HG03520 (cell line): ENCODE measurements around the gene CLP1.

Experiments used
- ATAC-seq: cut with Tn5 transposase; IDR thresholded peaks from one replicate; pipeline ENCODE4 v1.9.1; 2021; ENCODE audit warnings: mild to moderate bottlenecking, moderate library complexity; ENCODE audit not compliant: unreplicated experiment

Gene CLP1

DNA sequence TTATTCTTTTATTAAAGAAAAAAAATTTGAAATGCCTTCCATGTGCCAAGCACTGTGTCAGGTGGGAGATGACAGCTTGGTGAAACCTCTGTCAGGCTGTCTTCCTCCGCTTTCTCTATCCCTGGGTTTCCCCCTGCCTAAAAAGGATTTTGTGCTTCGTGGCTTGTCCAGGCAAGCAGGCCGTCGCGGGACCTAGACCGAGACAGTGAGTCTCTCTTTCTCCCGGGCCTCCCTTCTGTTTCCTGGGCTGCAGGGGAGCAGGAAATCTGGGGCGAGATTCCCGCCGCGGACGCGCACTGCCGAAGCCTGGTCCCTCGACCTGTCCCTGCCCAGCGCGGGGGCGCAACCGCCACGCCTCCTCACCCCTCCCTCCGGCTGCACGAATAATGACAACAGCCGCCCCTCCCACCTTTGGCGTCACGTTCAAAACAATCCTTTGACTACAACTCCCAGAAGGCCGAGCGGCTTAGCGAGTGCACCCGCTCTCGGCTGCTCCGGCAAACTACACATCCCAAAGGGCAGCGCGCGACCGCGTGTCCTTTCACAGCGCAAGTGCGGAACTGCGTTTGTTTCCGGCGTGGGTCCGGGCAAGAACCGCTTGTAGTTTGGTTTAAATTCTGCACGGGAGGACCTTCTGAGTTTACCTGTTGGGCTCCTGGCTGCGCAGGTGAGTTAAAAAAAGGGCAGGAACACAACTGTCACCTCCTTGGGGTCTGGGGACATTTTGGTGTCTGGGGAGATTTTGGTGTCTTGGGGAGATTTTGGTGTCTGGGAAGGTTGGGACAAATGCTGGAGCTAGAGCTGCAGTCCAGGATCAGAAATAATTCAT lies at the start of gene CLP1:
Gene CLP1 (plus strand): TSS at position 569 of the 829 bp plus-strand sequence. CDS start 1,715 bp downstream, outside the sequence.
- ATAC-seq: peak; percentile 99

DNA sequence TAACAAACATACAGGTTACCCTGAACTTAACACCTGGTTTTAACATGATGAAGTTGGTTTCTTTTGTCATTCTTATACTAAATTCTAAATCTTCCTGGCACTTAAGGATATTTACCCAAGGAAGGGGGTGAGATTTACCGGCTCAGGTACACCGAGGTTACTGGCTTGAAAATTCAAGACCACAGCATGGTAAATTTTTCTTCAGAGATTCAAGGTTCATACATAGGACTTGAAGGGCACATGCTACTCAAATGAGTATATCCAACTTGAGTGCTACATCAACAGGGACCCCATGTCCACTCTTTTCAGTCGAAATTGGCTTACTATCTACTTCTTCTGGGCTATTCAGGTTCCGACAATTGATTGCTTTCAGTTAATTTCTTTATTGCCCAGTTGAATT lies 47.4 kb upstream of the CLP1 start:
- ATAC-seq: no peak

DNA sequence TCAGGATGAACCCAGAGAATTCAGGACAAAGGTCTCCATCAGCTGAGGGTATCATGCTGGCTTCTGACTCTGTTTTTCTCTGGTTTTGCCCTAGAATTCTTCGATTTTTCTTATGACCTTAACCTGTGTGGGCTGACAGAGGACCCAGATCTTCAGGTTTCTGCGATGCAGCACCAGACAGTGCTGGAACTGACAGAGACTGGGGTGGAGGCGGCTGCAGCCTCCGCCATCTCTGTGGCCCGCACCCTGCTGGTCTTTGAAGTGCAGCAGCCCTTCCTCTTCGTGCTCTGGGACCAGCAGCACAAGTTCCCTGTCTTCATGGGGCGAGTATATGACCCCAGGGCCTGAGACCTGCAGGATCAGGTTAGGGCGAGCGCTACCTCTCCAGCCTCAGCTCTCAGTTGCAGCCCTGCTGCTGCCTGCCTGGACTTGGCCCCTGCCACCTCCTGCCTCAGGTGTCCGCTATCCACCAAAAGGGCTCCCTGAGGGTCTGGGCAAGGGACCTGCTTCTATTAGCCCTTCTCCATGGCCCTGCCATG lies 43.3 kb upstream of the CLP1 start:
- ATAC-seq: no peak

DNA sequence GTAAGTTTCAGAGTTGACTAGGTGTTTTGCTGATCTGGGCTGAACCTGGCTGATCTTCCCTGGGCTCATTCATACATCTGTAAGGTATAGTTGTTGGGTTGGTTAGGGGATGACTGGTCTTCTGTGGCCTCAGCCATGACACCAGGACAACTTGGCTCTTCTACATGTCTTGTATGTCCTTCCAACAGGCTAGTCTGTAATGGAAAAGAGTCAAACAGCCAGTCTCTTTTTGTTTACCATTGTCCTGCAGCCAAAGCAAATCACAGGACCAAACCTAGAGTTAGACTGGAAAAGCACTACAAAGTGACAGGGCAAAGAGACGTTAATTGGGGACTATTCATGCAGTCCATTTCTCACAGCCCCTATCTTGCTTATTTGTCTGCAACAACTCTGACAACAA lies 42.3 kb upstream of the CLP1 start:
- no peak for ATAC-seq

DNA sequence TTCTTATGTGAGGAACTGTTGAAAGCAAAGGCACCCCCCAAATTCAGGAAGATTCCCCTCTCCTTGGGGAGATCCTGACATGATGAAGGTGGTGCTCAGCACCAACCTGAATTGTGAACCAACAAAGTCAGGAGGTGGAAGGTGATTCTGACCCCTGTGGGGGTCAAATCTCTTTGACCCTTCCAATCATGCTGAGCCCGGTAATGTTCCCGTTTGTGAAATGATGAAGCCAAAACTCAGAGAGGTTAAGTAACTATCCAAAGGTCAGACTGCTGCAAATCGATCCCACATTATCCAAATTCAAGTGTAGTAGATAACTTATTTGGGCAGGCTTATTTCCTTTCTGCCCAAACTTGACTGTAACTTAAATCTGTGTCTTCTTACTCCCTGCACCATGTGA lies 41.0 kb upstream of the CLP1 start:
- no peak for ATAC-seq

DNA sequence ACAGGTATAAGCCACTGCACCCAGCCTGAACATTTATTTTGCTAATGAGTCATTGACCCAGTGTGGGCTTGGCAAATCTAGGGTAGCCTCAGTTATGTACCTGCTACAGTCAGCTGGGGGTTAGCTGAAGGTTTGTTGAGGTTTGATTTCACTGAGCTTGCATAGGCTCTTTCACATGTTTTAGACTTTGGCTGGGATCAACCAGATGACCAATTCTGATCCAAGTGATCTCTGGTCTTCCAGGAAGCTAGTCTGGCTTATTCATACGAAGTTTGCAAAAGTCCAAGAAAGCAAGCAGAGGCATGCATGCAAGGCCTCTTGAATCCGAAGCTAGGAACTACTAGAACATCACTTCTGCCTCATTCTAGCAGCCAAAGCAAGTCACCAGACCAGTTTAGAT lies 39.1 kb upstream of the CLP1 start:
- no peak for ATAC-seq

DNA sequence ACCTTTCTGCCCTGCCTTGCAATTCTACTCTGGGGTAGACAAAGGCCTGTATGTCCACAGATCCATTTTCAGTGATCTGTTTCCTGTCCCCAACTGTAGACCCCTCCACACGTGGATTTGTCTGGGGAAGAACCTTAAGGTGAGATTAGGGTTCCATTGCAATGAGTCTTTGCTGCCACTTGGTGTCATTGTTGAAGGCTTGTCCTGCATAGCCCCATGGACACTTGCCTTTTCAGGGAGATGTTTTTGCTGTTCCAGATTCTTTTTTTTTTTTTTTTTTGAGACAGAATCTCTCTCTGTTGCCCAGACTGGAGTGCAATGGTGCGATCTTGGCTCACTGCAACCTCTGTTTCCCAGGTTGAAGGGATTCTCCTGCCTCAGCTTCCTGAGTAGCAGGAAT lies 38.2 kb upstream of the CLP1 start:
- no peak for ATAC-seq

DNA sequence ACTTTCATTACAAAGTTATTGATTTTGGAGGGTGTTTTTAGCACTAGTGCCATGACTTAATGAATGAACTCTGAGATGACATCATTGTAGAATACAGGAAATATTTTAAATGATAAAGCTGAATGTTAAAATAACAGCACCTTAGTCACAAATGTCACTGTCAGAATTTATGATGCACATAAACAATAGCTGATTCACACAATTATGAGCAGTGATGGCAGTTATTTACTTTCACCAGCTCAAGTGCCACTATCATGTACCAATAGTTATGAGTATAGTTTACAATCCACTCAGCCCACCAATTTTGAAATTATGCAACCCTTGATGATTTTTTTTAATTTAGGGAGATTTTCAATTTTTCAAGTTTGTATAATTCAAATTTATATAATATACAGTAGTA lies 37.1 kb upstream of the CLP1 start:
- ATAC-seq: no peak

DNA sequence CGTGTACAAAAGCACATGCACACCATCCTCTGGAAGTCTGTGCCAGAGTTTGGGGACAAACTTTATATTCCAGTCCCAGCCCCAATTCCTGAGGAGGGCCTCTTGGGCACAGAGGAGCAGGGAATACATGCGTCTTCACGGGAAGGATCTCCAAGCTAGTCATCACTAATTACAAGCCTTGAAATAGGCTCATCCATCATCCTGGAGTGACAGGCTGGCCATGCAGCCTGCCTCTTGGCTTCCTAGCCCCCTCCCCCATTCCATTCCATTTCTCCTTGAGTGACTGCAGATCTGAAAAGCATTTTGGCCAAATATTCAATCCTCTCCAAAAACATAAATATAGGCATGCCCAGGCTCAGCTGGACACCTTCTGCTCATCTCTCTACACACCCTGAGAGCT lies 35.3 kb upstream of the CLP1 start:
- ATAC-seq: no peak

DNA sequence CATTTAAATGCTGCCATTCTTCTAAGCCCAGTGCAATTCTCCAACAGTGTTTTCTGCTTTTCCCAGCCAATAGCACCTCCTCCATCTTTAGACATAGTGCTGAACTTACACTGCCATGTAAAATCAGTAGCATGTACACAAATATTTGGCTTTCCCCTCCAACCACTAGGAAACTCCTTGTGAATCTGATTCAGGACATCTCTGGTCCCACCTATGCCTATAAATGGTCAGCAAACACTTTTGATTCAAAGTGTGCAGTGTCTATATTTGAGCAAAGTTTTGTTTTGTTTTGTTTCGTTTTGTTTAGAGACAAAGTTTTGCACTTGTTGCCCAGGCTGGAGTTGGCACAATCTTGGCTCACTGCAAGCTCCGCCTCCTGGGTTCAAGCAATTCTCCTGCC lies 32.7 kb upstream of the CLP1 start:
- no peak for ATAC-seq

DNA sequence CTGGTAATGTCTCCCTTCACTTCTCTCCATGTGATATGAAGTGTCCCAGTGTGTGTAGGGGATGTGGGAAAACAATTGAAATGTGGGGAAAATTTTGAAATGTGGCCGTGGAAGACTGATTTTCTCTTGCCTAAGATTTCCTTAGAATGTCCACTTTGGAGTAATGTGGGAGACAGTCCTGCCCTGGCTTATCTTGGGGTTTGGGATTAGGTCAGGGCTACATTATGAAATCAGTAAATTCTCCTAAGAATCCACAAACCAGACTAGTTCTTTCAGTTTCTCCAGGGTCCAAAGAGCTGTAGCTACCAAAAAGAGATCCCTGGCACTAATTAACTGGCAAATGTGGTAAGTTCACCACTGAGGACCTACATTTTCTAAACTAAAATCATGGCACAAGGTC lies 30.7 kb upstream of the CLP1 start:
- no peak for ATAC-seq

DNA sequence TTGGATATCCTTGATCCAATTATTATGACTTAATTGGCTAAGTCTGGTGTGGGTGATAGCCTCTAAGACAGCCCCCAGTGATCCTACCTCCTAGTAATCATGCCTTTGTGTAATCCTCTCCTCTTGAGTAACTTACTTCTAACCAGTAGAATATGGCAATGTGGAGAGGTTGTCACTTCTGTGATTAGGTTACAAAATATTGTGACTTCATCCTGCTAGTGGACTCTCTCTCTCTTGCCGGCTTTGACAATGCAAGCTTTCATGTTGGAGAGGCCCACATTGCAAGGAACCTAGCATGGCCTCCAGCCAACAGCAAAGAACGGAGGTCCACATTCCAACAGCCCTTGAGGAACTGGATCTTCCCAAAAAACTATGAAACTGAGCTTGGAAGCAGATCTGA lies 27.4 kb upstream of the CLP1 start:
- no peak for ATAC-seq

DNA sequence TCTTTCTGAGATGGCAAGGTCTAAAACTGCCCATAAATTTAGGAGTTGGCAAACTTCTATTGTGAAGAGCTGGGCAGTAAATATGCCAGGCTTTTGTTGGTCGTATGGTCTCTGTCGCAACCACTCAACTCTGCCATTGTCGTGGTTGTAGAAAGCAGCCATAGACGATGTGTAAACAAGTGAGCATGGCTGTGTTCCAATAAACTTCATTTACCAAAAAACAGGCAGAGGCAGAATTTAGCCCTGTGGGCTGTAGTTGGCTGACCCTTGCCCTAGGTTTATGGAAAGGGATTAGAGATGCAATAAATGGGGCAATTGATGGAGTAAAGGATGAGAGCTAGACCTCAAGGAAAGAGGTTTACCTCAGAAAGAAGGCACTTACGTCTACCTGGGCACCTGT lies 25.4 kb upstream of the CLP1 start:
- no peak for ATAC-seq

DNA sequence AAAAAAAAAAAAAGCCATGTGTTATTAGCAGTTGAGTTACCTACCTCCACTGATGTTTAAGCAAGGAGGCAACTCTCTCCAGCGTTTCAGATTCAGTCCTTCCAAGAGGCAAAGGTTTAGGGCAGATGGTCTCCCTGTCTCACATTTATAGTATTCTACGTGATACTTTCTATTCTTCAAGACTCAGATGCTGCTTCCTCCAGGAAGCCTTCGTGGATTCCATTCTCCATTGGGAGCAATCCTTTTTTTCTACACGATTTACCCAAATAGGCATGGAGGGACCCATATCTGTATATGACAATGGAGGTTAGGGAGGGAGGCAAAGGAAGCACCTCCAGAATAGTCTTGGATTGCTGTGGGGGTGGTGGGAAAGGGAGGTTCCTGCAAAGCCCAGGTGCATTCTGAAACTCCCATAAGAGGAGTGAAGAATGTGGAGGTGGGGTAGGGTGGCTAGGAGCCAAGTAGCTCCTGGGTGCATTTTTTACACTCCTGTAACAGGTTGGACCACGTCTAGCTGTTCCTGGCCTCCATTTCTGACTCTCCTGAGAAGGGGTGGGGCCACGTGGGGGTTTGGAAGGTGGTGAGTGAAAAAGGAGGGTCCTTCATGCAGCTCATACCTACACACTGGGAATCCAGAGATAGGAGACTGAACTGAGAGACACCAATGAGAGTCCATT lies 24.0 kb upstream of the CLP1 start:
- no peak for ATAC-seq

DNA sequence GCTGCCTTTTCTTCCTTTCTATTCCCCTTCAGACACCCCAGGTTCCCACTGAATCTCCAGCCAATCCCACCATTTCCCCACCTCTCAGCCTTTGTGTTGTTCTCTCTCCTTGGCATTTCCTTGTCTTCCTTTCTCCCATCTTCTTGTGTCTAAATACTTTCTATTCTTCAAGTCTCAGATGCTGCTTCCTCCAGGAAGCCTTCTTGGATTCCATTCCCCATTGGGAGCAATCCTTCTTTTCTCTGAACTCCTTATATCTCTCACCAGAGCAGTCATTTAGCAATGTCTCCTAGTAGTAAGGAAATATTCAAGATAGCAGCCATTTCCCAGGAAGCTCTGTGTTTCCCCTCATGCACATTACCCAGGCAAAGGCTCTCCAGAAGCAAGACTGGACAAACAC lies 23.3 kb upstream of the CLP1 start:
- no peak for ATAC-seq

DNA sequence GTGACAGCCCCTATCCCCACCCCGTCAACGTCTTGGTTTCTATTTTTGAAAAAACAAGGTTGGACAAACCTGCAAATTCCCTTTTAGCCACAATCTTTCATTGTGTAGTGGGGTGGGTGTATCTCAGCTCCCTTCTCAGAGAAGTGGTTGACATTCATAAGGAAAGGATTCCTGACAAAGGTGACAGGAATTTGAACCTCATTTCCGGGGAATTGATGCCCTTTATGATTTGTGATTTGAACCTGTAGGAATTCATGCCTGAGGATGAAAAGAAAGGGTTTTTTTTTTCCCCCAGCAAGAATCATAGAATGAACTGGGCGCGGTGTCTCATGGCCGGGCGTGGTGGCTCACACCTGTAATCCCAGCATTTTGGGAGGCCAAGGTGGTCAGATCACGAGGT lies 22.3 kb upstream of the CLP1 start:
- ATAC-seq: no peak

DNA sequence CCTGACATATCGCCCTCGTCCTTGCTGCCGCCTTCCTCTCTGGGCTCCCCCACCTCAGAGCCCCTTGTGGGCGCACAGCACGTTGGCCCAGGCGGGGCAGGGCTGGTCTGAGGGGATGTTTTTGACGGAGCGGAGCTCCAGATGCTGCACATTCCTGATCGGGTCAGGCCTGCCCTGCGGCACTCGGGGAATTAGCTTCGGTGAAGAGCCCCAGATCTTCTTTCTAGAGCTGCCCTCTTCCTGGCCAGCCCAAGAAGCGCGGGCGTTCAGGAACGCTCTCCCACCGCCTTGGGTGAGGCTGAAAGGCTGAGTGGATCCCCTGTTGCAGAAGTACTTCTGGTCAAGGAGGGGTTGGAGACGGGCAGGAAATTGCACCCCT lies 19.9 kb upstream of the CLP1 start:
- ATAC-seq: no peak

DNA sequence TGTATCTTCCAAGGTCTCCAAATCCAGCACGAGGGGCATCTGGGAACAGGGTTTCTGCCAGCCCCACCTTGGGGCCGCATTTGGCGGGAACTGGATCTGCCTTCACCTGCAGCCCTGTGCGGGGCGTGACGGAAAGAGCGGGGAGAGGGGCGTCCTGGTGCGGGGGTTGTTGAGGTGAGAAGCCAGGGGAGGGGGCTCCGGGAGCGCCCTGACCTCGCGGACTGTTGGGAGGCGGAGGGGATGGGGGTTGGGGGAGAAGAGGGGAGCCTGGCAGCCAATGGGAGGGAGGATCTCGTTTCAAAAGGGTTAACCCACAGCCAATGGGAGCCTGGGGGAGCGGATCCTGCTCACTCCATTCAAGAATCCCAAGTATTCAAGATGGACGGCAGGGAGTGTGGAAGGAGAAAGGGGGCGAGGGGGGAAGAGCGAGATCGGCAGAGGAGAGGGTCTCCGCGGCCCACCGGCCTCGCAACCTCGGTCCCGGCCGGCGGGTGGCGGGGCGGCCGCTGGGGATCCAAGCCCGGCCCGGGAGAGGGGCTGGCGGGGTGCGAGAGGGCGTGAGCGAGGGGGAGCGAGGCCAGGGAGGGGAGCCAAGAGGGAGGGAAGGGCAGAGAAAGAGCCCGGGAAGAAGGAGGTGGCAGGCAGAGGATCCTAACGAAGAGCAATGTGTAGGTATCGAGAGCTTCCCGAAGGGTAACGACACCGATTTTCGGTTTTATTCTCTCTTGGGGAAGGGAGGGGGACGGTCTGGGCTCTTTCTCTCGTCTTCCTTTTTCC lies 19.4 kb upstream of the CLP1 start:
- no peak for ATAC-seq

DNA sequence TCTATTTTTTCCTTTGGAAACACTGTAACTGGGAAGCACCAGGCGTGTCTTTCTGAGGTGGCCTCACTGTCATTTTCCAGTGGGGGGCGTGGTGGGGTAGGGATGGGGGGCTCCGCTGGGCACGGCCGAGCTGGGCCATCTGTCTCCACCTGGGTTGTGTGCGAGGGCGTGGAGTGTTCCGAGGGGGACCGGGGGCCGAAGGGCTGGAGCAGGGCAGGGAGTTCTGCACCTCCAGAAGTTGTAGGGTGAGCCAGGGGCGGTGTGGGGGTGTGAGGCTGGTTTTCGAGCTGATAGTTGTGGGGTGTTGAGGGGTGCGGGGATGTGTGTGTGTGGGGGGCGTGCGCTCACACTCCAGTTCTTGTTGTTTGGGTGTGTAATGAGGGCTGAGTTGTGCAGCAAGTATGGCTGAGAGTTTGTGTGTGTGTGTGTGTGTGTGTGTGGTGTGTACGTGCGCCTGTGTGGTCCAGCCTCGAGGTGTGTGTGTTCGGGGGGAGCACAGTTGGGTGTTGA lies 18.7 kb upstream of the CLP1 start:
- no peak for ATAC-seq

DNA sequence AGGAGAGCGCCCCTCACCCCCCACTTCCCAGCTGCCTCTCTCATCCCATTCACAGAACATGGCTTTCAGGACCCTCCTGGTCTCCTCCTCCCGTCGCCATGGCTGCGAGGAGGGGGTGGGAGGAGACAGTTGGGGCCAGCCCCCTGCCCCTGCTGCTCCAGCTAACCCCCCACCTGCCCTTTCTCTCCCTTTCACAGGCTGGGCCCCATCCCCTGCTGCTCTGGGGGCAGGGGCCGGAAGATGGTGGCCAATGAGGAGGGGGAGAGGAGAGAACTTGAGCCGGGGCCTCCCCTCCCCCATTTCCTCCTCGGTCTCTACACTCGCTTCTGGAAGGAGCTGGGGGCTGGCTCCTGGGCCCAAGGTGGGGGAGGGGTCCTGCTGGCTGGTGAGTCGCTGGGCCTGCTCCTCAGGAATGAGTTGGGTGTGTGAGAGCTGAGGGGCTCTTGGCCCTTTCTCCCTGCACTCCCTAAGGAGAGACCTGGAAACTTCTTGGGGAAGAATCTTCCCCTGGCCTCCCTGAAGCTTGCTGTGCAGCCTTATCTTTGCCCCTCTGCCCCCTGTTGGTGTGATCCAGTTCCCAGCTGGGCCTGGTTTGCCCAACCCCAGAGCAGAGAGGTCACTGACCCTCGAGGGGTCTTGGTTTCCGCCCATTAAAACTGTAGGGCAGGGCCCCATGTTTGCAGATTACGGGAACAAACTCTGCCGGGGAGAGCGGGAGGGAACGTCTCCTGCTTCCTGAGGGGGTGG lies 18.1 kb upstream of the CLP1 start:
- no peak for ATAC-seq
